NCI-H446 treated with DMSO at 0.1 percent for 48 hours (cell line): ENCODE results near the gene WDR74.
"Not testable (repeated sequence)": the region's sequence is repeated elsewhere in the genome, so short reads cannot be mapped to it uniquely, and the experiment has no call there.

Source experiments
- DNase-seq: peaks from one replicate; lab custom pipeline; 2025; lab: John Stamatoyannopoulos, UW

WDR74 gene

GRCh38 chr11:62840721-62841360, 1.5 kb upstream of the WDR74 start:
- peak; percentile 99 for DNase-seq

GRCh38 chr11:62835336-62835735, 4.1 kb downstream of the WDR74 start:
- DNase-seq, result no peak

GRCh38 chr11:62832336-62833234, 6.8 kb downstream of the WDR74 start, which contains the start of gene TEX54:
Gene TEX54, minus strand, starts transcription at chr11:62832841.
- no peak for DNase-seq

GRCh38 chr11:62831520-62832335, 7.7 kb downstream of the WDR74 start, which contains the start of gene STX5:
Gene STX5, minus strand, starts transcription at chr11:62832051. Its CDS starts 808 bp downstream, at chr11:62831243.
- peak; percentile 95 for DNase-seq

GRCh38 chr11:62830904-62831519, 8.4 kb downstream of the WDR74 start:
- DNase-seq, result no peak

GRCh38 chr11:62828130-62828529, 11.3 kb downstream of the WDR74 start:
- not testable (repeated sequence) for DNase-seq

GRCh38 chr11:62823677-62824076, 15.7 kb downstream of the WDR74 start:
- DNase-seq, result no peak

GRCh38 chr11:62817129-62817528, 22.3 kb downstream of the WDR74 start:
- DNase-seq, result no peak

GRCh38 chr11:62816557-62816956, 22.8 kb downstream of the WDR74 start:
- DNase-seq, result no peak

- DNase-seq, result no peak
Measured at GRCh38 chr11:62811659-62812058, 27.7 kb downstream of the WDR74 start.

GRCh38 chr11:62810748-62811147, 28.6 kb downstream of the WDR74 start:
- DNase-seq, result no peak

GRCh38 chr11:62806611-62807121, 32.7 kb downstream of the WDR74 start:
- no peak for DNase-seq

- DNase-seq, result no peak
Measured at GRCh38 chr11:62805961-62806441, 33.4 kb downstream of the WDR74 start.

- peak; percentile 92 for DNase-seq
Measured at GRCh38 chr11:62805076-62805892, 34.1 kb downstream of the WDR74 start, which contains the start of gene NXF1. Gene NXF1, minus strand, starts transcription at chr11:62805440. Its CDS starts 84 bp downstream, at chr11:62805356.

GRCh38 chr11:62804310-62805075, 34.9 kb downstream of the WDR74 start:
- DNase-seq, result no peak

- DNase-seq, result no peak
Measured at GRCh38 chr11:62801071-62801470, 38.3 kb downstream of the WDR74 start.

GRCh38 chr11:62799486-62799885, 39.9 kb downstream of the WDR74 start:
- no peak for DNase-seq

- no peak for DNase-seq
Measured at GRCh38 chr11:62796281-62796680, 43.1 kb downstream of the WDR74 start.

- DNase-seq, result no peak
Measured at GRCh38 chr11:62794201-62794775, 45.1 kb downstream of the WDR74 start.
